ENCODE data around the gene CACNA2D3. TPM values are rescaled to one million over a fixed set of nuclear protein-coding genes. Genes with fewer than 3 reads are reported as not detected.

The CACNA2D3 gene
- polyA plus RNA-seq, 2 of the 4 experiments (the other 2 are of a cell fraction): 0.04 to 0.05 TPM

DNA sequence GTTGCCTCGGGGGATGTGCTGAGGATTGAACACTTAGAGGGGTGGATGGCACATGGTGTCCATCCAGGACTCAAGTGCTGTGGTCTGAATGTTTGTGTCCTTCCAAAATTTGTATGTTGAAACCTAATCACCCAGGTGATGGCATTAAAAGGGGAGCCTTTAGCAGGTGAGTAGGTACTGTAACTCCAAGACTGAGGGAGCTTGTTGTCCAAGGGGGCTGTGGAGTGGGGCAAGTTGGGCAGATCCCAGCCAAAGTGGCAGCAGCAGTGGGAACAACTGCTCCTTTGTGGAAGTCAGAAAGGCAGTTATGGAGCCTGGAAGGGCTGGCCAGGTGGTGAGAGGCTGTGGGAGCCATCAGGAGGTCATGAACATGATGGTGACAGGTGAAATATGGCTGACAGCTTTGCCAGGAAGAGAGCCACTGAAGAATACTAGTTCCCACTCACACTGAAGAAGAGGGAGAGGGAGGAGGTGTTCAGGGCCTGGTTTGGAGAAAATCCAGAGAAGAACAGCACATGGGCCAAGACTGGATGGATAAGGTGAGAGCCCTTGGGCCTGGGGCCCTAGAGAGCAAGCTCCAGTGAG lies 385.6 kb downstream of the CACNA2D3 start:
- no peak overlapping the region for H3K27ac ChIP-seq
- WGBS (ENCODE audit: missing lambda C conversion rate): 0% methylated on average over 1 of the region's 1 CpG
- ATAC-seq (no peak), DNase-seq (ENCODE audit: low read depth in 1 of 2, low spot score in 1 of 2) (no peak), FAIRE-seq (no peak)
- H3K4me3 ChIP-seq: no peak overlapping the region
- TF ChIP-seq, protein P1, sequence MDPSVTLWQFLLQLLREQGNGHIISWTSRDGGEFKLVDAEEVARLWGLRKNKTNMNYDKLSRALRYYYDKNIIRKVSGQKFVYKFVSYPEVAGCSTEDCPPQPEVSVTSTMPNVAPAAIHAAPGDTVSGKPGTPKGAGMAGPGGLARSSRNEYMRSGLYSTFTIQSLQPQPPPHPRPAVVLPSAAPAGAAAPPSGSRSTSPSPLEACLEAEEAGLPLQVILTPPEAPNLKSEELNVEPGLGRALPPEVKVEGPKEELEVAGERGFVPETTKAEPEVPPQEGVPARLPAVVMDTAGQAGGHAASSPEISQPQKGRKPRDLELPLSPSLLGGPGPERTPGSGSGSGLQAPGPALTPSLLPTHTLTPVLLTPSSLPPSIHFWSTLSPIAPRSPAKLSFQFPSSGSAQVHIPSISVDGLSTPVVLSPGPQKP (IDR thresholded peaks at IDR 0.05; ENCODE audit: low read depth, low read length): no peak
- TF ChIP-seq, protein P2, sequence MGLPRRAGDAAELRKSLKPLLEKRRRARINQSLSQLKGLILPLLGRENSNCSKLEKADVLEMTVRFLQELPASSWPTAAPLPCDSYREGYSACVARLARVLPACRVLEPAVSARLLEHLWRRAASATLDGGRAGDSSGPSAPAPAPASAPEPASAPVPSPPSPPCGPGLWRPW (IDR thresholded peaks at IDR 0.05): no peak
- TF ChIP-seq HOXB5 (CRISPR knock-in tag; IDR thresholded peaks at IDR 0.05) (no peak), KDM5A (IDR thresholded peaks at IDR 0.05) (no peak), NPAS2 (CRISPR knock-in tag; IDR thresholded peaks at IDR 0.05; ENCODE audit: borderline replicate concordance) (no peak), RFX5 (IDR thresholded peaks at IDR 0.05) (no peak), MAZ (IDR thresholded peaks at IDR 0.05; ENCODE audit: borderline replicate concordance, low read depth, low read length) (no peak), JUN (IDR thresholded peaks at IDR 0.05) (no peak), ZSCAN20 (CRISPR knock-in tag; IDR thresholded peaks at IDR 0.05) (no peak), RCOR1 (IDR thresholded peaks at IDR 0.05; ENCODE audit: low read depth, low read length) (no peak), ZC3H11A (IDR thresholded peaks at IDR 0.05) (no peak), BHLHE40 (IDR thresholded peaks at IDR 0.05; ENCODE audit: low read depth, low read length) (no peak), CEBPB (IDR thresholded peaks at IDR 0.05) (no peak), ESRRA (IDR thresholded peaks at IDR 0.05; ENCODE audit: borderline replicate concordance, low read length) (no peak), ZNF302 (CRISPR knock-in tag; IDR thresholded peaks at IDR 0.05) (no peak), FOSL2 (IDR thresholded peaks at IDR 0.05) (no peak), FOSL2 (CRISPR knock-in tag; IDR thresholded peaks at IDR 0.05) (no peak)
- TF ChIP-seq, protein P3, sequence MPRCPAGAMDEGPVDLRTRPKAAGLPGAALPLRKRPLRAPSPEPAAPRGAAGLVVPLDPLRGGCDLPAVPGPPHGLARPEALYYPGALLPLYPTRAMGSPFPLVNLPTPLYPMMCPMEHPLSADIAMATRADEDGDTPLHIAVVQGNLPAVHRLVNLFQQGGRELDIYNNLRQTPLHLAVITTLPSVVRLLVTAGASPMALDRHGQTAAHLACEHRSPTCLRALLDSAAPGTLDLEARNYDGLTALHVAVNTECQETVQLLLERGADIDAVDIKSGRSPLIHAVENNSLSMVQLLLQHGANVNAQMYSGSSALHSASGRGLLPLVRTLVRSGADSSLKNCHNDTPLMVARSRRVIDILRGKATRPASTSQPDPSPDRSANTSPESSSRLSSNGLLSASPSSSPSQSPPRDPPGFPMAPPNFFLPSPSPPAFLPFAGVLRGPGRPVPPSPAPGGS (IDR thresholded peaks at IDR 0.05): no peak
- TF ChIP-seq, protein P4, sequence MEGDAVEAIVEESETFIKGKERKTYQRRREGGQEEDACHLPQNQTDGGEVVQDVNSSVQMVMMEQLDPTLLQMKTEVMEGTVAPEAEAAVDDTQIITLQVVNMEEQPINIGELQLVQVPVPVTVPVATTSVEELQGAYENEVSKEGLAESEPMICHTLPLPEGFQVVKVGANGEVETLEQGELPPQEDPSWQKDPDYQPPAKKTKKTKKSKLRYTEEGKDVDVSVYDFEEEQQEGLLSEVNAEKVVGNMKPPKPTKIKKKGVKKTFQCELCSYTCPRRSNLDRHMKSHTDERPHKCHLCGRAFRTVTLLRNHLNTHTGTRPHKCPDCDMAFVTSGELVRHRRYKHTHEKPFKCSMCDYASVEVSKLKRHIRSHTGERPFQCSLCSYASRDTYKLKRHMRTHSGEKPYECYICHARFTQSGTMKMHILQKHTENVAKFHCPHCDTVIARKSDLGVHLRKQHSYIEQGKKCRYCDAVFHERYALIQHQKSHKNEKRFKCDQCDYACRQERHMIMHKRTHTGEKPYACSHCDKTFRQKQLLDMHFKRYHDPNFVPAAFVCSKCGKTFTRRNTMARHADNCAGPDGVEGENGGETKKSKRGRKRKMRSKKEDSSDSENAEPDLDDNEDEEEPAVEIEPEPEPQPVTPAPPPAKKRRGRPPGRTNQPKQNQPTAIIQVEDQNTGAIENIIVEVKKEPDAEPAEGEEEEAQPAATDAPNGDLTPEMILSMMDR (IDR thresholded peaks at IDR 0.05): no peak
- TF ChIP-seq, protein P5, sequence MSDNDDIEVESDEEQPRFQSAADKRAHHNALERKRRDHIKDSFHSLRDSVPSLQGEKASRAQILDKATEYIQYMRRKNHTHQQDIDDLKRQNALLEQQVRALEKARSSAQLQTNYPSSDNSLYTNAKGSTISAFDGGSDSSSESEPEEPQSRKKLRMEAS (IDR thresholded peaks at IDR 0.05): no peak
- no peak overlapping the region for H3K4me2 ChIP-seq
- POLR2A ChIA-PET: no interaction called here
- CTCF ChIA-PET: no interaction called here
- H3K4me1 ChIP-seq: no peaks in the 10 kb centered on the region
- no peaks in the 10 kb centered on the region for H3K9me3 ChIP-seq

DNA sequence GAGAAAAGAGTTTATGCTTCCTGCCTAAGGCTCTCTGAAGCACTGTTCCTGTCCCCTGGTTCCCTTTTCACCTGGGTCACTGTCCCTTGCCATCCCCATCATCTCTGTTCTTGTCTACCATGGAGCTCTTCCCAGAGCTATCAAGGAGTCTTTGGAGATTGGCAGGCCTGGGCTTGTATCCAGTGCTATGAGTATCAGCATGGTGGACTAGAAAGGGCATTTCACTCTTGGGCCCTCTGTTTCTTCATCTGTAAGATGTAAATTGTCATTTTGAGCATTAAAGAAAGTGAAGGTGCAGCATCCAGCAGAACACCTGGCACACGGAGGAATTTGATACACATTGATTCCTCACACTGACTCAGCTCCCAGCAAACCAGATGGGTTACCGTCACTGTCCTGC lies 388.2 kb downstream of the CACNA2D3 start:
- 0% methylated on average over 2 of the region's 2 CpGs for WGBS (ENCODE audit: missing lambda C conversion rate)
- ChIA-PET POLR2A (no interaction called here), CTCF (no interaction called here)
- no peaks in the 10 kb centered on the region for H3K9me3 ChIP-seq
- no peaks in the 10 kb centered on the region for H3K4me1 ChIP-seq
- FAIRE-seq (no peak), ATAC-seq (no peak), DNase-seq (ENCODE audit: low read depth in 1 of 2, low spot score in 1 of 2) (no peak)
- no peak overlapping the region for H3K4me2 ChIP-seq
- no peak overlapping the region for H3K27ac ChIP-seq
- no peak overlapping the region for H3K4me3 ChIP-seq
- TF ChIP-seq, protein P6, sequence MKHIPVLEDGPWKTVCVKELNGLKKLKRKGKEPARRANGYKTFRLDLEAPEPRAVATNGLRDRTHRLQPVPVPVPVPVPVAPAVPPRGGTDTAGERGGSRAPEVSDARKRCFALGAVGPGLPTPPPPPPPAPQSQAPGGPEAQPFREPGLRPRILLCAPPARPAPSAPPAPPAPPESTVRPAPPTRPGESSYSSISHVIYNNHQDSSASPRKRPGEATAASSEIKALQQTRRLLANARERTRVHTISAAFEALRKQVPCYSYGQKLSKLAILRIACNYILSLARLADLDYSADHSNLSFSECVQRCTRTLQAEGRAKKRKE (CRISPR knock-in tag; IDR thresholded peaks at IDR 0.05; ENCODE audit: low read depth): no peak
- TF ChIP-seq FOSB (CRISPR knock-in tag; IDR thresholded peaks at IDR 0.05) (no peak), FOSL2 (IDR thresholded peaks at IDR 0.05) (no peak), FOSL2 (CRISPR knock-in tag; IDR thresholded peaks at IDR 0.05) (no peak), MAZ (IDR thresholded peaks at IDR 0.05; ENCODE audit: borderline replicate concordance, low read depth, low read length) (no peak), HOXB13 (CRISPR knock-in tag; IDR thresholded peaks at IDR 0.05; ENCODE audit: low read depth) (no peak), TFCP2L1 (CRISPR knock-in tag; IDR thresholded peaks at IDR 0.05) (no peak), TP53 (CRISPR knock-in tag; IDR thresholded peaks at IDR 0.05) (no peak), NR3C1 (IDR thresholded peaks at IDR 0.05) (no peak), NFE2L2 (conservative IDR thresholded peaks at IDR 0.05; ENCODE audit: low read length) (no peak)
- TF ChIP-seq, protein P7, sequence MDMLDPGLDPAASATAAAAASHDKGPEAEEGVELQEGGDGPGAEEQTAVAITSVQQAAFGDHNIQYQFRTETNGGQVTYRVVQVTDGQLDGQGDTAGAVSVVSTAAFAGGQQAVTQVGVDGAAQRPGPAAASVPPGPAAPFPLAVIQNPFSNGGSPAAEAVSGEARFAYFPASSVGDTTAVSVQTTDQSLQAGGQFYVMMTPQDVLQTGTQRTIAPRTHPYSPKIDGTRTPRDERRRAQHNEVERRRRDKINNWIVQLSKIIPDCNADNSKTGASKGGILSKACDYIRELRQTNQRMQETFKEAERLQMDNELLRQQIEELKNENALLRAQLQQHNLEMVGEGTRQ (IDR thresholded peaks at IDR 0.05): no peak
- TF ChIP-seq, protein P3 (IDR thresholded peaks at IDR 0.05): no peak
- TF ChIP-seq, protein P4 (IDR thresholded peaks at IDR 0.05): no peak

All from A549 (cell line).